ENCODE results near the gene TXK.

DNA sequence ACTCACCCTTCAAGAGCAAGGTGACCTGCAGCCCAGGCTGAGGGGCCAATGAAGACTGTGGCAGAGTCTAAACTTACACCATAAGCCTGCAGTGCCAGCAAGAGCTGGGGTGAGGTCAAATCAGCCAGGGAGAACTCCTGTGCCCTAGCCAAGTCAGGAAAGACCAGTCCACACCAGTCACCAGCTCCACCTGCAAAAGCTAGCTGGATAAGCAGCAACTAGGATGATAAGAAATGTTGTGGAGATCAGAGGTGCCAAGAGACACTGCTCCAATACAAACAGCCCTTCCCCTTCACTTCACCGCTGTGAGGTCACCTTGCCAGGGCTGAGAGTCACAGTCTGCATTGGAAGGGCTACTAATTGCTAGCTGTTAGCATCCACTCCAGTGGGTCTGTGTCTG is 86.2 kb downstream of the TXK start:
- TF ChIP-seq, protein P1, sequence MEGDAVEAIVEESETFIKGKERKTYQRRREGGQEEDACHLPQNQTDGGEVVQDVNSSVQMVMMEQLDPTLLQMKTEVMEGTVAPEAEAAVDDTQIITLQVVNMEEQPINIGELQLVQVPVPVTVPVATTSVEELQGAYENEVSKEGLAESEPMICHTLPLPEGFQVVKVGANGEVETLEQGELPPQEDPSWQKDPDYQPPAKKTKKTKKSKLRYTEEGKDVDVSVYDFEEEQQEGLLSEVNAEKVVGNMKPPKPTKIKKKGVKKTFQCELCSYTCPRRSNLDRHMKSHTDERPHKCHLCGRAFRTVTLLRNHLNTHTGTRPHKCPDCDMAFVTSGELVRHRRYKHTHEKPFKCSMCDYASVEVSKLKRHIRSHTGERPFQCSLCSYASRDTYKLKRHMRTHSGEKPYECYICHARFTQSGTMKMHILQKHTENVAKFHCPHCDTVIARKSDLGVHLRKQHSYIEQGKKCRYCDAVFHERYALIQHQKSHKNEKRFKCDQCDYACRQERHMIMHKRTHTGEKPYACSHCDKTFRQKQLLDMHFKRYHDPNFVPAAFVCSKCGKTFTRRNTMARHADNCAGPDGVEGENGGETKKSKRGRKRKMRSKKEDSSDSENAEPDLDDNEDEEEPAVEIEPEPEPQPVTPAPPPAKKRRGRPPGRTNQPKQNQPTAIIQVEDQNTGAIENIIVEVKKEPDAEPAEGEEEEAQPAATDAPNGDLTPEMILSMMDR (IDR thresholded peaks at IDR 0.05): no peak
- TF ChIP-seq POLR2A (IDR thresholded peaks at IDR 0.05): no peak

All from right lobe of liver (tissue), 4 donors.